HG03108 (cell line): ENCODE measurements around the gene RPS17.
"Not testable (repeated sequence)": the region's sequence is repeated elsewhere in the genome, so short reads cannot be mapped to it uniquely, and the experiment has no call there.

Source experiments
- ATAC-seq: cut with Tn5 transposase; IDR thresholded peaks from one replicate; pipeline ENCODE4 v1.9.1; 2021; ENCODE audit warnings: moderate library complexity; ENCODE audit not compliant: unreplicated experiment

Gene RPS17

DNA sequence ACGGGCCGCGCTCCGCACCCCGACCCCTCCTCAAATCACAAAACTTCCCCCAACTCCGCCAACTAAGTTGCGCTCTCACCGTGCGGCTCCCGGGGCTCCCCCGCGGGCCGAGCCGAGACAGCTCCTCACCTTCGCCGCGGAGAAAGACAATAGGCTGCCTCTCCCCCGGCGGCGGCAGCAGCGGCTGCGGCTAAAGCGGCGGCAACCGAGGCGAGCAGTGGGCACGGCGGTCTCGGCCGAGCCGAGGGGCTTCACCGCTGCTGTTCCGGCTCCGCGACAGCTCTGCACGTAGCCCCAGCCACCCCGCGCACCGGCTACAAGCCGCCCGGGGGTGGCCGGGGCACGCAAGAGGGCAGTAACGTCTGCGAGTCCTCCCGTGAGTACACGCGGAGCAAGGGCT lies 26.7 kb downstream of the RPS17 start:
- ATAC-seq = not testable (repeated sequence)

DNA sequence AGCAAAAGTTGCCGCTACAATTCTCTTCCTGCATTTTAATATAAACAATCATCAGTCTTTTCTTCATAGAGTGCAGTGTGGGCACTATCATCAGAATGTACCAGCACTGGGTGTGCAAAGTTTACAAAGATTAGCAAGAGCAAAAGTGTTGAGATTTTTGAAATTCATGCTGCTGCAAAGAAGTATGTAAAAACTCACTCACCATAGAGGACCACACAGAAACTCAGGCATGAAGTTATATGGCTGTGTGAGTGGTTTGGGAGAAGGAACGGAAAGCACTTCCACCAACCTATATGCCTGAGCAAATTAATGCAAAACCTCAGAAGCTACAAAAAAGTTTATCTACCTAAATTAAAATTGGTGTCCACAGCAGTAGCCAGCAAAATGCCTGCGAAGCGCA lies 32.6 kb downstream of the RPS17 start:
- not testable (repeated sequence) for ATAC-seq

DNA sequence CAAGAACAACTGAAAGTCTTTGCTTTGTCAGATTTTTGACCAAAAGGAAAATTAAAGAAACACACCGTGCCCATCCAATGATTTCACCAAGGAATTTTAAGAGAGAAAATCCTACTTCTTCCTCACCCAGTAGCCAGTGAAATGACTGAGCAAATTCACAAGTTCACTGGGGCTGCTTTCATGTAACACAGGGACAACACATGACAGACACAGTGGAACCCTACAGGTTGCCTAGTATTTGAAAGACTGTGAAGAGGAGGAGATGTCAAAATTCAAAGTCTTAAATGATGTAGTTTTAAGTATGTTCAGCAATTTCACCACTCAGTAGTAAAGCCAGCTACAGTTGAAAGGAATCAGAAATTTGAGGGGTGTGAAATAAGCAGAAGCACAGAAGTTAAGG lies 33.2 kb downstream of the RPS17 start:
- ATAC-seq = not testable (repeated sequence)

DNA sequence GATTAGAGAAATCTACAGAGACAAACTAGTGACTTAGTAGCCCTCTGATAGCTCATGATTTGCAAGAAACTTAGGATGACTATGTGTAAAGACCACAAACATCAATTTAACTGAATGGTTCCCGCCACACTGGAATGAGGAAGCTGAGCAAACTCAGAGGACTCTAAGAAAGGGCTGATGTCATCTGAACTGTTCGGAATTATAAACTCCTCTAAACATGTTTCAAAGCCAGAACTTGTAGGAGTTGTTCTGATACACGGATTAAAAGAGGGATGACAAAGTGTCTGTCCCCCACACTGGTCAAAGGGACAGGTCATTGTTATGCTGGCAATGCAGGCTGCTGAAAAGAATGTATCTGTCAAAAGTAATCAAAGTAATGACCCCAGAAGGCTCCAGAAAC lies 34.4 kb downstream of the RPS17 start:
- ATAC-seq = not testable (repeated sequence)

DNA sequence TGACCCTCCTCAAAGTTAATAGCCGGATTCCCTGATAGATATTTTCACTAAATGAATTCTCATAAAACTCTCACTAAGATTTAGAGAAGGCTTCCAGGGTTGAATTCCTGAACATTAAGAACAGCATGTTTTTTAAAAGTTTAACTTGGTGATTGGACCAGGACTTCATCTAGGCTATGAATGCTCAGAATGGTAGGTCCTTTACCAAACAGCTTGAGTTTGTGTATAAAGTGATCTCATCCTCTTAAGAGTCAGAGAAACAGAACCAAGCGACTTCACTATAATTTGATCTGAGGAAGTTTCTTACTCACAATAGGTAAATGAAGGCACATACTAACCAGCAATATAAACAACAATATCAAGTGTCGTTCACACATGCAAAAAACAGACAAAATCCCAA lies 36.2 kb downstream of the RPS17 start:
- not testable (repeated sequence) for ATAC-seq

DNA sequence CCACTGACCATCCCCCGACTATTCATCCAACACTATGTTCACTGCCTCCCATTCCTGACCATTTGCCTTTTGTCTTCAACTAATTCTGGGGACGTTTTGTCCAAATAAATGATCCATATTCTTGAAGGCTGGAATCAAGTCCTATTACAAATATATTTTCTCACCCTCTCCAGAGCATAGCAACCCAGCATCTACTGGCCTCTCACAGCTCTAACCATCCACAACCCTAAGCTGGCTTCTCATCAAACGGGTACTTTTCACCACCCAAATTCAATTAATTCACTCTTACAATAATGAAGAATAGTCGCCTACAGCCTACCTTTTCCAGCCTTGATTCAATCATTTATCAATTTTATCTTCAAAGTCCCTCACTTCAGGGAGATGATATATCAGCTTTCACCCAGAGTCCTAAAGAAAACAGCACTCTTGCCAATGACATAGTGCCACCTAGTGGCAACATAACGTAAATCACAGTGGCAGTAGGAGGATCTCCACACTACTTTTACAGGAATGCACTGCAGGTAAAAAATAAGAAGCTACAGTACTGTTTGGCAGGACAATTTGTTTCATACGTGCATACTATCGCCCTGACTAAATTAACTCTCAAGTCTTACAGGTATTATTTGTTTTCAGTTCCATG lies 37.4 kb downstream of the RPS17 start:
- not testable (repeated sequence) for ATAC-seq

DNA sequence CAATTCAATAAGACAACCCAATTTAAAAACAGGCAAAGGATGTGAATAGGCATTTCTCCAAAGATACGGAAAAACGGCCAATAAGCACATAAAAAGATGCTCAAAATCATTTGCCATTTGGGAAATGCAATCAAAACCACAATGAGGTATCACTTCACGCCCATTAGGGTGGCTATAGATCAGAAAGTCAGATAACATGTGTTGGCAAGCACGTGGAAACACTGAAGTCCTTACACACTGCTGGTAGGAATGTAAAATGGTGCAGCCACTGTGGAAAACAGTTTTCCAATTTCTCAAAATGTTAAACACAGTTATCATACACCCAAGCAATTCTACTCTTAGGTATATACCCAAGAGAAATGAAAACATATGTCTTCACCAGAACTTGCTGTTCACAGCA lies 39.5 kb downstream of the RPS17 start:
- not testable (repeated sequence) for ATAC-seq

DNA sequence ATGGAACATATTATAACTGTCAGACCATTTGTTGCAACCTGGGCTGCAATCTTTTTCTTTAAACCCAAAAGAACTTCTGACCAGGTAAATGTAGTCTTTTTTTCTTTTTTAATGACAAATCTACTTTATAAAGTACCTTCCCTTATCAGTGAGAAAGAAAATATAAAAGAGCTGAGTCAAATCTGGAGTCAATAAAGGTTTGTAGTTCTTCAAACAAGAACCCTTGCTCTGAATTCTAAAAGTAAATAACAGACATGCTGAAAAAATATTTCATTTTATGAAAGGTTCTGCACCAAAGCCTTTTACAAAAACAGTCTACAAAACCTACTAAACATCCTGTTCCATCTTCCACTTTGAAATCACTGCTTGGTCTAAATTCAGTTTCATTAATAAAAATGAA lies 42.3 kb downstream of the RPS17 start:
- not testable (repeated sequence) for ATAC-seq

DNA sequence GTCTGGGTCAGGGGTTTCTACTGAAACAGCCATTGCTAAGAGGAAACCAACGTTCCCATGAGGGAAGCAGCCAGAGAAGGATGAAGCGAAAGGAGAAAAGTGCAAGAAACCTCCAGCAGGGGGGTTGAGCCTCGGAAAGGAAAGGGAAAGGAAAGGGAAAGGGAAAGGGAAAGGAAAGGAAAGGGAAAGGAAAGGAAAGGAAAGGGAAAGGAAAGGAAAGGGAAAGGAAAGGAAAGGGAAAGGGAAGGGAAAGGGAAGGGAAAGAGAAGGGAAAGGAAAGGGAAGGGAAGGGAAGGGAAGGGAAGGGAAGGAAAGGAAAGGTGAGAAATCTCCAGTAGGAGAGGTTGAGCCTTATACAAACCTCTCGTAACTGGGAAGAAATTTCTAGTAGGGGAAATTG lies 52.0 kb downstream of the RPS17 start:
- ATAC-seq = not testable (repeated sequence)

DNA sequence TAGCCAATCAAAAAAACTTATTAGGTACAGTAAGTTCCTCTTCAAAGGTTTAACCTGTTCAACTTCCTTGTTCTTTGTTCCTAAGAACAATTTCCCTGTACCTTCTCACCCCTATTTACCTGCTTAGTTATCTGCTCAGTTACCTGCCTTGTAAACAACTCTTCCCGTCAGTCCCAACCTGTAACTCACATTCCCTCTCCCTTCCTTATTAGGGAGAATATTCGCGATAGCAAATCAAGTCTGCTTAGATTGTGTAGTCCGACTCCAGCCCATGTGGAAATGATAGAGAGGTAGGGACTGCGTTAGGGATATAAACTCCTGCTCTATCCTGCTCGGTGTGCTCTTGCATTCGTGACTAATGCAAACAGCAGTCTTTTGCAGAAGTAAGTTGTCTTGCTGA lies 53.2 kb downstream of the RPS17 start:
- ATAC-seq = not testable (repeated sequence)
